Stimulated activated CD8-positive, alpha-beta memory T cell treated with anti-CD3 and anti-CD28 coated beads, Interleukin-7, amount 100 ng/mL, for 1 hour (primary cell): Measurements from ENCODE around the gene ADD1.
"Not testable (repeated sequence)": the region's sequence is repeated elsewhere in the genome, so short reads cannot be mapped to it uniquely, and the experiment has no call there.

ENCODE experiments used
- DNase-seq, 2 donors: peaks; one replicate each; pipeline ENCODE4 v3.0.0-alpha.2; 2020; ENCODE audit warnings: low read depth in 2 of 2

Gene ADD1

GRCh38 chr4:2922453-2923101 is 78.9 kb downstream of the ADD1 start:
- not testable (repeated sequence) for DNase-seq

- no peak for DNase-seq
Measured at GRCh38 chr4:2923141-2923551, 79.5 kb downstream of the ADD1 start.

GRCh38 chr4:2923668-2924173 is 80.1 kb downstream of the ADD1 start:
- DNase-seq = no peak

GRCh38 chr4:2924286-2924685 is 80.6 kb downstream of the ADD1 start:
- DNase-seq = no peak

- DNase-seq = no peak
Measured at GRCh38 chr4:2924765-2925301, 81.2 kb downstream of the ADD1 start.

GRCh38 chr4:2925496-2925895 is 81.9 kb downstream of the ADD1 start:
- no peak for DNase-seq

GRCh38 chr4:2925931-2926860 is 82.6 kb downstream of the ADD1 start:
- no peak for DNase-seq

- no peak for DNase-seq
Measured at GRCh38 chr4:2927016-2927695, 83.5 kb downstream of the ADD1 start.

- no peak for DNase-seq
Measured at GRCh38 chr4:2927696-2928075, 84.0 kb downstream of the ADD1 start.

- no peak for DNase-seq
Measured at GRCh38 chr4:2928242-2929176, 84.9 kb downstream of the ADD1 start.

GRCh38 chr4:2929469-2929868 is 85.8 kb downstream of the ADD1 start:
- DNase-seq = no peak

GRCh38 chr4:2930135-2930757 is 86.6 kb downstream of the ADD1 start:
- DNase-seq = no peak

GRCh38 chr4:2930758-2931511 is 87.3 kb downstream of the ADD1 start:
- DNase-seq = no peak

GRCh38 chr4:2931512-2932301 is 88.1 kb downstream of the ADD1 start:
- DNase-seq = no peak

GRCh38 chr4:2932321-2932950 is 88.8 kb downstream of the ADD1 start:
- no peak for DNase-seq

GRCh38 chr4:2932951-2933565 is 89.4 kb downstream of the ADD1 start:
- DNase-seq = no peak

- no peak for DNase-seq
Measured at GRCh38 chr4:2933566-2934076, 90.0 kb downstream of the ADD1 start.
